H1 (cell line): ENCODE measurements around the gene TIMMDC1. TPM values are rescaled to one million over a fixed set of nuclear protein-coding genes. Genes with fewer than 3 reads are reported as not detected.

ENCODE experiments used
- CTCF ChIA-PET: fragments of 300-600 bp; sonication (Branson Sonifier 250); formaldehyde crosslinking; loops from one replicate; lab custom pipeline; 2021; ENCODE audit not compliant: partially characterized antibody; lab: Charles Lee
- POLR2A ChIA-PET: fragments of 300-600 bp; sonication (Branson Sonifier 250); formaldehyde crosslinking; loops from one replicate; lab custom pipeline; 2021; ENCODE audit warnings: inconsistent platforms; ENCODE audit not compliant: partially characterized antibody; lab: Charles Lee
- DNase-seq, 2 experiments: peaks; one replicate each; pipeline versions ENCODE4 v3.0.0 to v3.0.0-alpha.2; 2010 to 2022; ENCODE audit warnings: low spot score in 2 of 2, low read depth in 1 of 2, mixed read lengths in 1 of 2
- FAIRE-seq: peaks from 2 replicates; lab custom pipeline; 2011; peaks lifted over from hg19 to GRCh38; lab: Jason Lieb, UNC
- H2AFZ ChIP-seq: 2 replicates; pipeline ENCODE4 v1.8.1; 2012; ENCODE audit warnings: low read length, inconsistent platforms
- H2AK5ac ChIP-seq: 2 replicates; pipeline ENCODE4 v1.6.1; 2013; ENCODE audit warnings: low read depth, low read length
- H2BK120ac ChIP-seq: replicated peaks from 2 replicates; pipeline ENCODE3; 2013; ENCODE audit warnings: low read depth, low read length, inconsistent platforms
- H2BK12ac ChIP-seq: 2 replicates; pipeline ENCODE4 v1.6.1; 2013; ENCODE audit warnings: low read depth, low read length
- H2BK15ac ChIP-seq: 2 replicates; pipeline ENCODE4 v1.6.1; 2013; ENCODE audit warnings: low read length
- H2BK20ac ChIP-seq: 2 replicates; pipeline ENCODE4 v1.6.1; 2013; ENCODE audit warnings: low read length
- H2BK5ac ChIP-seq: 2 replicates; pipeline ENCODE4 v1.6.1; 2013; ENCODE audit warnings: low read depth, low read length
- H3K14ac ChIP-seq: 2 replicates; pipeline ENCODE4 v1.6.1; 2013; ENCODE audit warnings: inconsistent platforms; ENCODE audit not compliant: insufficient read length
- H3K18ac ChIP-seq: 2 replicates; pipeline ENCODE4 v1.6.1; 2013; ENCODE audit warnings: low read length; ENCODE audit errors: extremely low read depth
- H3K23ac ChIP-seq: 2 replicates; pipeline ENCODE4 v1.6.1; 2013; ENCODE audit warnings: inconsistent platforms; ENCODE audit not compliant: insufficient read length
- H3K23me2 ChIP-seq: 2 replicates; pipeline ENCODE4 v1.6.1; 2013; ENCODE audit warnings: low read depth, low read length
- H3K27ac ChIP-seq: 2 replicates; pipeline ENCODE4 v1.6.1; 2011; ENCODE audit warnings: low read depth, low read length, inconsistent platforms
- H3K27me3 ChIP-seq, 4 experiments: replicated peaks in 1 of 4; 1 replicate in 1 of 4; 2 replicates in 3 of 4; pipeline versions ENCODE4 v1.6.1 to v1.8.1; 2011 to 2013; ENCODE audit warnings: low read length in 3 of 4, mild to moderate bottlenecking in 3 of 4, inconsistent platforms in 2 of 4, mixed read lengths in 2 of 4, moderate library complexity in 1 of 4; ENCODE audit not compliant: control insufficient read depth in 3 of 4, insufficient read depth in 3 of 4; ENCODE audit errors: extremely low read depth in 1 of 4
- H3K36me3 ChIP-seq, 4 experiments: 2 replicates each; pipeline versions ENCODE4 v1.6.1 to v1.8.1; 2011 to 2013; ENCODE audit warnings: mild to moderate bottlenecking in 4 of 4, low read length in 3 of 4, moderate library complexity in 2 of 4, control low read depth in 1 of 4, inconsistent platforms in 1 of 4; ENCODE audit not compliant: insufficient read depth in 4 of 4, control insufficient read depth in 2 of 4
- H3K4ac ChIP-seq: replicated peaks from 2 replicates; pipeline ENCODE3; 2013; ENCODE audit warnings: low read length, low read depth, mixed read lengths, inconsistent platforms; ENCODE audit not compliant: insufficient read length
- H3K4me1 ChIP-seq, 4 experiments: replicated peaks in 1 of 4; 1 replicate in 1 of 4; 2 replicates in 3 of 4; pipeline versions ENCODE4 v1.6.1 to v1.8.1; 2011 to 2013; ENCODE audit warnings: low read length in 3 of 4, inconsistent platforms in 2 of 4, mixed read lengths in 1 of 4; ENCODE audit not compliant: insufficient read depth in 4 of 4, control insufficient read depth in 3 of 4
- H3K4me2 ChIP-seq, 2 experiments: 2 replicates each; pipeline versions ENCODE4 v1.6.1 to v1.8.1; 2011 to 2013; ENCODE audit warnings: low read depth in 2 of 2, low read length in 2 of 2, control low read depth in 1 of 2, inconsistent platforms in 1 of 2, mild to moderate bottlenecking in 1 of 2; ENCODE audit not compliant: insufficient read depth in 1 of 2
- H3K4me3 ChIP-seq, 4 experiments: fragments of 200-600, 300-600 bp in 1 of 4; sonication (generic), shearing (Covaris generic), sonication (Bioruptor Twin) in 1 of 4; 2 replicates each; pipeline versions ENCODE4 v1.5.1 to v1.8.1; 2011 to 2016; ENCODE audit warnings: low read length in 4 of 4, low read depth in 3 of 4, control low read depth in 2 of 4, inconsistent platforms in 2 of 4, mild to moderate bottlenecking in 2 of 4, mixed read lengths in 1 of 4, moderate library complexity in 1 of 4; ENCODE audit not compliant: insufficient read depth in 2 of 4; ENCODE audit errors: extremely low read depth in 1 of 4
- H3K56ac ChIP-seq: replicated peaks from 2 replicates; pipeline ENCODE3; 2013; ENCODE audit warnings: low read depth, mild to moderate bottlenecking, mixed read lengths, low read length, inconsistent platforms; ENCODE audit not compliant: insufficient read length
- H3K79me1 ChIP-seq: 2 replicates; pipeline ENCODE4 v1.6.1; 2013; ENCODE audit warnings: low read depth, low read length, control low read depth
- H3K79me2 ChIP-seq, 2 experiments: 2 replicates each; pipeline versions ENCODE4 v1.6.1 to v1.8.1; 2012 to 2013; ENCODE audit warnings: low read length in 2 of 2, mild to moderate bottlenecking in 2 of 2, inconsistent platforms in 1 of 2; ENCODE audit not compliant: insufficient read depth in 2 of 2, control insufficient read depth in 1 of 2
- H3K9ac ChIP-seq, 4 experiments: replicated peaks in 1 of 4; 1 replicate in 1 of 4; 2 replicates in 3 of 4; pipeline versions ENCODE4 v1.6.1 to v1.8.1; 2011 to 2013; ENCODE audit warnings: low read depth in 3 of 4, low read length in 3 of 4, control low read depth in 2 of 4, mild to moderate bottlenecking in 2 of 4, moderate library complexity in 2 of 4, inconsistent platforms in 1 of 4; ENCODE audit errors: extremely low read depth in 1 of 4
- H3K9me3 ChIP-seq, 2 experiments: 2 replicates each; pipeline versions ENCODE4 v1.6.1 to v1.8.1; 2012 to 2013; ENCODE audit warnings: mild to moderate bottlenecking in 2 of 2, moderate library complexity in 2 of 2, control low read depth in 1 of 2, inconsistent platforms in 1 of 2, low read depth in 1 of 2, low read length in 1 of 2, mixed read lengths in 1 of 2; ENCODE audit not compliant: insufficient read depth in 2 of 2
- H4K20me1 ChIP-seq, 2 experiments: replicated peaks in 1 of 2; 2 replicates each; pipeline versions ENCODE3 to v1.8.1; 2011 to 2013; ENCODE audit warnings: inconsistent platforms in 2 of 2, low read length in 2 of 2, mild to moderate bottlenecking in 1 of 2; ENCODE audit not compliant: insufficient read depth in 2 of 2, control insufficient read depth in 1 of 2
- H4K5ac ChIP-seq: 2 replicates; pipeline ENCODE4 v1.6.1; 2013; ENCODE audit warnings: low read length, low read depth, mixed read lengths, inconsistent platforms; ENCODE audit not compliant: insufficient read length
- H4K8ac ChIP-seq: 2 replicates; pipeline ENCODE4 v1.8.0; 2013; ENCODE audit warnings: mild to moderate bottlenecking, moderate library complexity, low read length, inconsistent platforms; ENCODE audit not compliant: insufficient read depth; ENCODE audit errors: extremely low read depth
- H4K91ac ChIP-seq: replicated peaks from 2 replicates; pipeline ENCODE3; 2013; ENCODE audit warnings: low read length, mixed read lengths, inconsistent platforms; ENCODE audit not compliant: insufficient read length
- BCL11A ChIP-seq, 2 experiments: IDR thresholded peaks; one replicate each; pipeline ENCODE4 v1.6.1; 2011; ENCODE audit warnings: low read depth in 2 of 2, low read length in 2 of 2, mild to moderate bottlenecking in 2 of 2
- CBX5 ChIP-seq: fragments of 300-800, 300-1000 bp; sonication (generic); IDR thresholded peaks from 2 replicates; pipeline ENCODE4 v1.7.1; 2016; ENCODE audit warnings: antibody characterized with exemption, low read length, low read depth
- CEBPB ChIP-seq: IDR thresholded peaks from 2 replicates; pipeline ENCODE4 v1.6.1; 2012; ENCODE audit warnings: low read depth, low read length
- CREB1 ChIP-seq: IDR thresholded peaks from 2 replicates; pipeline ENCODE4 v1.6.1; 2012; ENCODE audit warnings: inconsistent platforms
- JUN ChIP-seq: IDR thresholded peaks from 2 replicates; pipeline ENCODE4 v1.6.1; 2011; ENCODE audit warnings: low read depth, mild to moderate bottlenecking, improper control_type of control experiment, low read length
- JUND ChIP-seq: IDR thresholded peaks from 2 replicates; pipeline ENCODE4 v1.6.1; 2011; ENCODE audit warnings: mild to moderate bottlenecking, improper control_type of control experiment, low read length
- KDM4A ChIP-seq: IDR thresholded peaks from one replicate; pipeline ENCODE4 v1.7.1; 2012; ENCODE audit warnings: low read depth, mild to moderate bottlenecking, moderate library complexity, low read length, inconsistent platforms; ENCODE audit not compliant: severe bottlenecking
- NANOG ChIP-seq: IDR thresholded peaks from 2 replicates; pipeline ENCODE4 v1.6.1; 2011; ENCODE audit warnings: low read length, low read depth, mild to moderate bottlenecking, inconsistent platforms; ENCODE audit not compliant: insufficient read depth, poor library complexity, severe bottlenecking
- SP1 ChIP-seq: IDR thresholded peaks from 2 replicates; pipeline ENCODE4 v1.6.1; 2011; ENCODE audit warnings: low read depth, low read length
- SP2 ChIP-seq: IDR thresholded peaks from 2 replicates; pipeline ENCODE4 v1.6.1; 2012; ENCODE audit warnings: mild to moderate bottlenecking, low read length, inconsistent platforms
- SUZ12 ChIP-seq: fragments of 200-600 bp; sonication (generic); IDR thresholded peaks from 2 replicates; pipeline ENCODE4 v1.6.1; 2012; ENCODE audit warnings: mild to moderate bottlenecking, inconsistent platforms, low read length, moderate library complexity, mixed read lengths
- TCF12 ChIP-seq: IDR thresholded peaks from 2 replicates; pipeline ENCODE4 v1.6.1; 2011; ENCODE audit warnings: low read depth, mild to moderate bottlenecking, low read length
- TEAD4 ChIP-seq: IDR thresholded peaks from 2 replicates; pipeline ENCODE4 v1.6.1; 2012; ENCODE audit warnings: low read depth, low read length, inconsistent platforms, mixed read lengths
- YY1 ChIP-seq: IDR thresholded peaks from 2 replicates; pipeline ENCODE4 v1.6.1; 2011; ENCODE audit warnings: low read depth, mild to moderate bottlenecking, low read length
- ZNF274 ChIP-seq: IDR thresholded peaks from 2 replicates; pipeline ENCODE4 v1.7.0; 2012; ENCODE audit warnings: low read length, borderline replicate concordance; ENCODE audit errors: extremely low read depth
- WGBS, 2 experiments: shearing (Covaris generic) in 1 of 2; methylation state at CpG; one replicate each; pipeline versions ENCODE4 v1.1.6 to v1.1.7; 2013 to 2015; ENCODE audit warnings: low lambda C conversion rate in 2 of 2, mixed read lengths in 2 of 2, inconsistent platforms in 1 of 2, low coverage in 1 of 2, missing lambda C conversion rate in 1 of 2; ENCODE audit not compliant: insufficient replicate concordance in 2 of 2, insufficient coverage in 1 of 2, insufficient read length in 1 of 2; ENCODE audit errors: extremely low coverage in 1 of 2, missing lambda C conversion rate in 1 of 2; 5-methylcytosine and 5-hydroxymethylcytosine counted together
- polyA plus RNA-seq, 7 experiments: library from polyadenylated mRNA; depleted of rRNA in 3 of 7; stranded (reverse) in 5 of 7; unstranded in 2 of 7; fragments of >200 nt in 5 of 7; fragments of 200-250 nt in 2 of 7; gene quantifications; 1 replicate in 5 of 7; 2 replicates in 1 of 7; 4 replicates in 1 of 7; pipeline versions ENCODE4 v1.2.1 to v1.2.3, GENCODE V29; 2011 to 2013; ENCODE audit warnings: missing spikeins in 2 of 7, mixed read lengths in 2 of 7
- total RNA-seq: library from RNA; stranded (reverse); fragmentation: NEBNext Ultra II Directional; extraction: Animal tissue kit (Norgen Biotek cat#: 25700); gene quantifications from 2 replicates; pipeline ENCODE4 v1.2.1, GENCODE V29; 2021

TIMMDC1 gene
- total and polyA plus RNA-seq, 2 of the 8 experiments (the other 6 are each of a cell fraction or from before 2014, with no cell fraction given) = 80.7 to 128 TPM

DNA sequence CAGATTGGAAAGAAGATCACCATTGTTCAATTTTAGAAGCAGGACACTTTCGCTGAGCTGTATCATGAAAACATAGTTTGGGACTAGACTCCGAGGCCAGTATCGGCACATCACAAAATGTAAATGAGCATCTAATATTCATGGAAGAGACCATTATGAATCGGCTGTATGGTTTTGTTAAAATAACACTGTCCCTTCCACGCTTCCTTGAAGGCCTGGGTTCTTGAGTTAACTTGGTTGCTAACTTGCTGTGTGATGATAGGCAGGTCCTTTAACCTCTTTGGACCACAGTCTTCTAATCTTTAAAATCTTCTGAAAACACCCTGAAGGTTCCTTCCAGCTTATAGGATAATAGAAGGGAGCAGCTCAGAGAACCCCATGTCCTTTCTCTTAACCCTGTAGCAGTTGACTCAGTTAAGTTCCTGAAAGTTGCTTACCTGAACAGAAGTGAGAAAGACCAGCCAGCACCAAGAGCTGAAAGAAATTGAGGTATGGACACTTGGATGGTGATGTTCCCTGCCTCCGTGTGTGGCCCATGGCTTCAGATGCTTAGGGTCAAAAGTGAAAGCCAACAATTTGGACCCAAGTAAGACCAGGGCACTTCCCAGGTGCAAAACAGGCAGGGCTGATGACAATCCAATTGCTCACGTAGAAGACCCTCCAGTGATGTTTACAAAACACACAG, 59.0 kb downstream of the TIMMDC1 start:
- TF ChIP-seq SP1 (no peak), CBX5 (no peak), YY1 (no peak), BCL11A (IDR thresholded peaks at IDR 0.05; ENCODE audit: low read depth in 2 of 2, low read length in 2 of 2) (no peak), CEBPB (no peak), KDM4A (no peak), ZNF274 (no peak), TEAD4 (no peak), NANOG (no peak), JUN (no peak), JUND (no peak), CREB1 (no peak), SUZ12 (no peak), TCF12 (no peak), SP2 (no peak)
- TF ChIP-seq, all 59 proteins: peak for 0
- Histone ChIP-seq H3K4ac (no peak overlapping the region), H4K20me1 (no peaks in the 10 kb centered on the region), H3K79me1 (no peaks in the 10 kb centered on the region), H3K27me3 (no peaks in the 10 kb centered on the region), H4K8ac (no peak overlapping the region), H3K4me3 (no peak overlapping the region), H3K9me3 (no peaks in the 10 kb centered on the region), H3K4me2 (no peak overlapping the region), H3K27ac (no peak overlapping the region), H2BK120ac (no peak overlapping the region), H2BK12ac (no peak overlapping the region), H3K79me2 (no peaks in the 10 kb centered on the region), H4K5ac (no peak overlapping the region), H3K36me3 (no peaks in the 10 kb centered on the region), H3K56ac (no peak overlapping the region), H4K91ac (no peak overlapping the region), H2AK5ac (no peak overlapping the region), H2AFZ (no peak overlapping the region; the same call in 1 of the 2 replicates), H2BK15ac (no peak overlapping the region), H2BK20ac (no peak overlapping the region), H3K9ac (no peak overlapping the region), H3K23me2 (no peaks in the 10 kb centered on the region), H2BK5ac (no peak overlapping the region), H3K14ac (no peak overlapping the region), H3K4me1 (peaks cover 0 to 3% (median under 1%) of the 10 kb centered on the region in 4 experiments; a peak in 2 of 7 replicates), H3K18ac (no peak overlapping the region), H3K23ac (no peak overlapping the region)
- ChIA-PET POLR2A (no interaction called here), CTCF (interaction anchor here (1.3 kb wide), 1 partner anchor 105 kb away, joined by 4 read pairs; no protein-coding TSS in a partner anchor)
- FAIRE-seq (no peak), DNase-seq (no peak)
- WGBS, 2 experiments = 89% methylated on average over 7 of the region's 7 CpGs; no CpG with 5 or more reads in 1 of the 2 experiments
